WI38 (cell line): ENCODE measurements around the gene RHOT2.

Source experiments
- H3K4me3 ChIP-seq: 2 replicates; pipeline ENCODE4 v1.5.1; 2011; ENCODE audit warnings: low read depth, mild to moderate bottlenecking, control low read depth, low read length
- TF ChIP-seq, protein P1 (sequence below): IDR thresholded peaks from 2 replicates; pipeline ENCODE4 v1.5.1; 2012; ENCODE audit warnings: low read depth, mild to moderate bottlenecking, control low read depth, low read length

Gene RHOT2

DNA sequence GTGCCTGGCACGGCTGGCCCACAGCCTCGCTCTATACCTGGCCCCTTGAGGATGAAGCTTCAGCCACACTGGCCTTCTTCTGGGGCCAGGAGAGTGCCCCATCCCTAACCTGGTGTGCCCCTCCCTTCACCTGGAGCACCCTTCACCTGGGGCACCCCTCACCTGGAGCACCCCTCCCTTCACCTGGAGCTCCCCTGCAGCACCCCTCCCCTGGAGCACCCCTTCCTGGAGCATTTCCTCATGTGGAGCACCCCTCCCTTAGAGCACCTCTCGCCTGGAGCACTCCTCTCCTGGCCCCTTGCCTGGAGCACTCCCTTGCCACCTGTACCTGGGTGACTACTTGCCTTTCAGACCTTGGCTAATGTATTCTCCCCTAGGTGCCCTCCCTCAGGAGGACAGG lies 40.1 kb downstream of the RHOT2 start:
- H3K4me3 ChIP-seq: no peak overlapping the region
- TF ChIP-seq, protein P1, sequence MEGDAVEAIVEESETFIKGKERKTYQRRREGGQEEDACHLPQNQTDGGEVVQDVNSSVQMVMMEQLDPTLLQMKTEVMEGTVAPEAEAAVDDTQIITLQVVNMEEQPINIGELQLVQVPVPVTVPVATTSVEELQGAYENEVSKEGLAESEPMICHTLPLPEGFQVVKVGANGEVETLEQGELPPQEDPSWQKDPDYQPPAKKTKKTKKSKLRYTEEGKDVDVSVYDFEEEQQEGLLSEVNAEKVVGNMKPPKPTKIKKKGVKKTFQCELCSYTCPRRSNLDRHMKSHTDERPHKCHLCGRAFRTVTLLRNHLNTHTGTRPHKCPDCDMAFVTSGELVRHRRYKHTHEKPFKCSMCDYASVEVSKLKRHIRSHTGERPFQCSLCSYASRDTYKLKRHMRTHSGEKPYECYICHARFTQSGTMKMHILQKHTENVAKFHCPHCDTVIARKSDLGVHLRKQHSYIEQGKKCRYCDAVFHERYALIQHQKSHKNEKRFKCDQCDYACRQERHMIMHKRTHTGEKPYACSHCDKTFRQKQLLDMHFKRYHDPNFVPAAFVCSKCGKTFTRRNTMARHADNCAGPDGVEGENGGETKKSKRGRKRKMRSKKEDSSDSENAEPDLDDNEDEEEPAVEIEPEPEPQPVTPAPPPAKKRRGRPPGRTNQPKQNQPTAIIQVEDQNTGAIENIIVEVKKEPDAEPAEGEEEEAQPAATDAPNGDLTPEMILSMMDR: no peak

DNA sequence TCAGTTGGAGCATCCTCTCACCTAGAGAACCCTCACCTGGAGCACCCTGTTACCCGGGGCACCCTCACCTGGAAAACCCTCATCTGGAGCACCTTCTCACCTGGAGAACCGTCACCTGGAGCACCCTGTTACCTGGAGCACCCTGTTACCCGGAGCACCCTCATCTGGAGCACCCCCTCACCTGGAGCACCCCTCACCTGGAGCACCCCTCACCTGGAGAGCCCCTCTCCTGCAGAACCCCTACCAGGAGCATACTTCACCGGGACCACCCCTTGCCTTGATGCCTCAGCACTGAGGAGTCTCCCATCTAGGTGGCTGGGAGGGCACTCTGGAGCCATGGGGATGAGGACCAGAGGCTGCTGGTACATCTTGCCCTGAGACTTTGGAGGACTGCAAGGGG lies 41.0 kb downstream of the RHOT2 start:
- TF ChIP-seq, protein P1: no peak
- H3K4me3 ChIP-seq: no peak overlapping the region

DNA sequence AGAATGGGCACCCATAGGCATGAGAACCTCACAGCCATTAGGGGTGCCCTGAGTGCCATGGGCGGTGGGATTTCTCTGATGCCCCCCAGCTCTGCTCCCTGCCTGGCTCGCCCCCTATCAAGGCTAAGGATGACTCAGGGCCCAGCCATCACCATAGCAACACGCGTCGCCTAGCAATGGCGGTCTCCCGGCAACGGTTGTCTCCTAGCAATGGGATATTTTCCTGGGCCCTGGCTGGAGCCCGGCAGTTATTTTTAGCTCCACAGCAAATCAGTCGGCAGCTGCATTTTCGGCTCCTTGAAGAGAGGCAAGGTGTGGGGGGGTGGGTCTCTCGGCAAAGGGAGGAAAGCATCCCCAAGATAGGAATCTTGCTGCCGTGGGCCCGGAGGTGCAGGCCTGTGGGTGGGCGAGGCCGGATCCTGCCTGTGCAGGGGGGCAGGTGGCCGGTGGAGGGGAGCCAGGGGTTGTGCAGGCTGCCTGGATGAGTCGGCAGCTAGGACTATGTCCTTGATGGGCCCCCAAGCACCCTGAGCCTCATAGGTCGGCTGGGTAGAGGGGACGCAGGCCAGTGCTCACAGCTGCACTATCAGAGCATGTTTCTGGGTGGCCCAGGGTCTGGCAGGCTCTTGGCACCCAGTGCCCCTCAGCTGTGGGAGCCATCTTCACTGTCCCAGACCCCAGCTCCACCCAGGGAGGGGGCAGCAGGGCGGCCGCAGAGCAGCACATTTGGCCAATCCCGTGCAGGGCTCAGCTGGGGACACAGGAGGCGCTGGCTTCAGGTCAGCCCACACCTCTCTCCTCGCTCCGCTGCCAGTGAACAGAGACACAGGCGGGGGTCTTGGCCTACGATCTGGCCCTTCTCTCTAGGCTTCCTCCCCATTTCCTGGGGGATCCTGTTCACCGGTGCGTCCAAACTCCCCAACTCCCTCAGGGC lies 41.9 kb downstream of the RHOT2 start:
- TF ChIP-seq, protein P1: no peak
- H3K4me3 ChIP-seq: no peak overlapping the region

DNA sequence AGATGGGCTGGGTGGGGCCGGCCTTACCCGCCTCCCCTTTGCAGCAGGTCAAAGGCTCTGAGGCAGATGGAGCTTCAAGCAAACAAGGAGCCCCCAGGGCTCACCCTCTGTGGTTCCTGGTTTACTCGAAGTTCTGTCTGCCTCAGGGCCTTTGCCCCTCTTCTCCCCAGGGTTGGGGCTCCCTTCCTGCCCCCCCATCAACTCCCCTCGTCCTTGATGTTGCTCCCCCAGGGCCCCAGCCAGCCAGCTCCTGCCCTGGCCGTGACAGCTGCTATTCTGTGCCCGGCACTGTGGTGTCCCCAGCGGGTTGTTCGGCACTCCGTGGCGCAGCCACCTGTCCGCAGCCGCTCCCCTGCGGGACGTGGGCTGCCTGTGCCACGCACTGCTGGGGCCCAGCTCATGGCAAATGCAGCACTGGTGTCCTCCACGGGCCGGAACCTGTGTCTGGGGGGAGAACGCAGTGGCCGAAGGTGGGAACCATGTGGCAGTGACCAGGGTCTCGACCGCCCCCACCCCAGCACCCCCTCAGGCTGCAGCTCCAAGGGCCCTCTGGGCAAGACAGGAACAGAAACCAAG lies 42.7 kb downstream of the RHOT2 start:
- no peak overlapping the region for H3K4me3 ChIP-seq
- TF ChIP-seq, protein P1: no peak

DNA sequence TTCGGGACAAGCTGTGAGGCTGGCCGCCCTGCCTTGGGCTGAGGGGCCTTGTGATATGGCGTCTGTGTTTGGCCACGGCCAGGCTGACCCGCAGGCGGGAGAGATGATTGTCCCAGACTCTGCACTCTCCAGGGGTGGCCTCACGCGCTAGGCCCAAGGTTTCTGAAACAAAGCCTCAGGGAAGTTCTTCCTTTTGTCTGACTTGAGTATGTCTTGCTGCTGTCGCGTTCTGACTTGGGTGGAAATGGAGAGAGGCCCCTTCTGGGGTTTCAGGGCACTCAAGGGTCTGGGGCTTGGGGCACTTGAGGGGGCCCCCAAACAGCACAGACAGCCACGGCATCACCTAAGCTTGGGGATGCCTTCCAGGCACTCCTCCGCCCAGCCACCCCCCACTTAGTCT lies 43.2 kb downstream of the RHOT2 start:
- H3K4me3 ChIP-seq: no peak overlapping the region
- TF ChIP-seq, protein P1: no peak

DNA sequence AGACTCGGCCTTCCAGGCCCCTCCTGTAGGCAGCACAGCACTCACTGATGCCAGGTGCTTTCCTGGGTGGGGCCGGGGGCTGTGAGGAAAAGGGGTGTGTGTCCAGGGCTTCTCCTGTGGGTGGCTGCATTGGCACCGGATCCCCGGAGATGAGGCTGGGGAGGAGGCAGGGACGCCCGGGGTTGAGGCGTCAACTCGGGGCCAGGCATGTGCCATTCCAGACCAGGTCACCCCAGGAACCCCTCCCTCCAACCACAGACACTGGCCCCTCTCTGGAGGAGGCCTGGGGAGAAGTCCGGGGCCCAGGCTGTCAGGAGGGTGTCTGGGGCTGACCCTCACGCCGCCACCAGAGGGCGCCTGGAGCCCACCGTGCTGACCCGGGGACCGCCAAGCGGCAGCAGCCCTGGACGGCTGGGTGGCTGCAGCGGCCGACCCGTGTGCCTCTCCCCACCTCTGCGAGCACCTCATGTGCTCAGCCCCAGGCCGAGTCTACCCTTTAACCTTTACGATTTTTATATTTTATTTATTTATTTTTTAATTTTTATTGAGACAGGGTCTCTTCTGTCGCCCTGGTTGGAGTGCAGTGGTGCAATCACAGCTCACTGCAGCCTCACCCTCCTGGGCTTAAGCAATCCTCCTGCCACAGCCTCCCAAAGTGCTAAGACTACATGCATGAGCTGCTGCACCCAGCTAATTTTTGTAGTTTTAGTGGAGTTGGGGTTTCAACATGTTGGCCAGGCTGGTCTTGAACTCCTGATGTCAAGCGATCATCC lies 43.8 kb downstream of the RHOT2 start:
- H3K4me3 ChIP-seq: no peak overlapping the region
- TF ChIP-seq, protein P1: peak; percentile 85
